AG04450 (cell line): Measurements from ENCODE around the gene ETV1. TPM values are rescaled to one million over a fixed set of nuclear protein-coding genes. Genes with fewer than 3 reads are reported as not detected.

Experiments
- CTCF ChIA-PET: fragments of 300-600, 350-600 bp; formaldehyde crosslinking; extraction: SDS; loops from one replicate; lab custom pipeline; 2022; ENCODE audit warnings: antibody characterized with exemption, inconsistent platforms; lab: Charles Lee
- POLR2A ChIA-PET: fragments of 350-600 bp; formaldehyde crosslinking; extraction: SDS; loops from one replicate; lab custom pipeline; 2021; ENCODE audit warnings: antibody characterized with exemption, inconsistent platforms; lab: Yijun Ruan, JAX
- DNase-seq: peaks from one replicate; pipeline ENCODE4 v3.0.0-alpha.2; 2011; ENCODE audit warnings: low read depth, low spot score
- H3K27ac ChIP-seq: one replicate; pipeline ENCODE4 v1.5.1; 2012; ENCODE audit warnings: low read depth, low read length, control low read depth
- H3K27me3 ChIP-seq: one replicate; pipeline ENCODE4 v1.6.0; 2012; ENCODE audit warnings: low read length; ENCODE audit not compliant: control insufficient read depth, insufficient read depth
- H3K4me3 ChIP-seq: 2 replicates; pipeline ENCODE4 v1.5.1; 2011; ENCODE audit warnings: mild to moderate bottlenecking, low read depth, low read length, control low read depth
- H3K9me3 ChIP-seq: 2 replicates; pipeline ENCODE4 v1.5.1; 2012; ENCODE audit warnings: low read length; ENCODE audit not compliant: control insufficient read depth, insufficient read depth
- polyA plus RNA-seq: library from polyadenylated mRNA; depleted of rRNA; stranded (reverse); fragments of >200 nt; gene quantifications from 2 replicates; pipeline ENCODE4 v1.2.3, GENCODE V29; 2011
- TF ChIP-seq, protein P1 (sequence below): IDR thresholded peaks from 2 replicates; pipeline ENCODE4 v1.5.1; 2011; ENCODE audit warnings: low read depth, low read length, control low read depth, inconsistent platforms

Gene ETV1
- polyA plus RNA-seq, 1 experiment: 14.9 TPM

DNA sequence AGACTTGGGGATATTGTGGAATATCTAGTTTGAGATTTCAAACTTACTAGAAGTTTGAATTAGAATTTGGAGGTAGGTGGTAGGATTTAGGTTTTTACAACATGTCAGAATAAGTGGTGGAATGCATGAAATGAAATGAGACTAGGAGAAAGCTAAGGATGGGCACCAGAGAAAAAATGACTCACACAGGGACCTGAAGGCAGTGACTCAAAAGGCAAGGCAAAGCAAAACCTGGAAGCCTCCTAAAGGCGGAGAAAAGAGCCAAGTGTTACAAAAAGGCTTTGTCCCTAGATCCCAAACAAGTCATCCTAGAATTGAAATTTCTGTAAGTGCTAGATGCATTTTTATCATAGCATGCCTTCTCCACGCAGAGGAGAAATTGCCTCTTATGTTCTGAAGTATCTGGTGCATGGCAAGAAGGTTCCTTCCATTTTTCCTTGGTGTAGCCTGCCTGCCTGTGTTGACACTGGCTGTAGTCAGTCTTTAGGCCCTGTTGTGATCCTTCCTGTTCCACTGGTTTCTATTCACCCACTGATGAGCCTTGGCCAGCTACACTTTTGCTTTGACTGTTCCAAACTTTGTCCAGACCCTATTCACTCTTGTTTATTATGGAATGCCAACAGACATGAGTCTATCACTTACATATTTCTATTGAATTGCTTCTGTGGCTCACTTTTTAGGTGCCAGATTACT is 109.3 kb downstream of the ETV1 start:
- H3K4me3 ChIP-seq: no peak overlapping the region
- CTCF ChIA-PET: no interaction called here
- H3K27ac ChIP-seq: no peak overlapping the region
- POLR2A ChIA-PET: interaction anchor here (1.4 kb wide), 1 partner anchor 40 kb away, joined by 3 read pairs; no protein-coding TSS in a partner anchor
- no peak for DNase-seq
- H3K27me3 ChIP-seq: no peaks in the 10 kb centered on the region
- TF ChIP-seq, protein P1, sequence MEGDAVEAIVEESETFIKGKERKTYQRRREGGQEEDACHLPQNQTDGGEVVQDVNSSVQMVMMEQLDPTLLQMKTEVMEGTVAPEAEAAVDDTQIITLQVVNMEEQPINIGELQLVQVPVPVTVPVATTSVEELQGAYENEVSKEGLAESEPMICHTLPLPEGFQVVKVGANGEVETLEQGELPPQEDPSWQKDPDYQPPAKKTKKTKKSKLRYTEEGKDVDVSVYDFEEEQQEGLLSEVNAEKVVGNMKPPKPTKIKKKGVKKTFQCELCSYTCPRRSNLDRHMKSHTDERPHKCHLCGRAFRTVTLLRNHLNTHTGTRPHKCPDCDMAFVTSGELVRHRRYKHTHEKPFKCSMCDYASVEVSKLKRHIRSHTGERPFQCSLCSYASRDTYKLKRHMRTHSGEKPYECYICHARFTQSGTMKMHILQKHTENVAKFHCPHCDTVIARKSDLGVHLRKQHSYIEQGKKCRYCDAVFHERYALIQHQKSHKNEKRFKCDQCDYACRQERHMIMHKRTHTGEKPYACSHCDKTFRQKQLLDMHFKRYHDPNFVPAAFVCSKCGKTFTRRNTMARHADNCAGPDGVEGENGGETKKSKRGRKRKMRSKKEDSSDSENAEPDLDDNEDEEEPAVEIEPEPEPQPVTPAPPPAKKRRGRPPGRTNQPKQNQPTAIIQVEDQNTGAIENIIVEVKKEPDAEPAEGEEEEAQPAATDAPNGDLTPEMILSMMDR: no peak
- no peaks in the 10 kb centered on the region for H3K9me3 ChIP-seq

DNA sequence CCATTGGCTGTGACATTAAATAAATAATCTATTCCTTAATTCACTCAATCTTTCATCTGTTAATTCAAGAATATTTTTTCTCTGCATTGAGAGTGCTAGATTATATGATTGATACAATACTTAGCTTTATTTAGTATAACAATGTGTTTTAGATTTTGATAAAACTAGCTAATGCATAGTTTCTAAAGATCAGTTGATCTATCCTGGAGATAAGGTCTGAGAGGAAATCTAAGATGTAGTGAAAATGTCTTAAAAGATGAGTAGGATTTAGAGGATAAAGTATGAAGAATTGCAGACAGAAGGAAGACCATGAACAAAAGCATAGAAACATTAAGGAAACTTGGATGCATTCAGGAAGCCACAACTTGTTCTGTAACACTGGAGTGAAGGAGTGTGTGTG is 110.3 kb downstream of the ETV1 start:
- TF ChIP-seq, protein P1: no peak
- Histone ChIP-seq H3K4me3 (no peak overlapping the region), H3K27me3 (no peaks in the 10 kb centered on the region), H3K27ac (no peak overlapping the region), H3K9me3 (no peaks in the 10 kb centered on the region)
- no peak for DNase-seq
- CTCF ChIA-PET: no interaction called here
- POLR2A ChIA-PET: interaction anchor here (0.6 kb wide), 1 partner anchor 1415 kb away, joined by 3 read pairs; no protein-coding TSS in a partner anchor

DNA sequence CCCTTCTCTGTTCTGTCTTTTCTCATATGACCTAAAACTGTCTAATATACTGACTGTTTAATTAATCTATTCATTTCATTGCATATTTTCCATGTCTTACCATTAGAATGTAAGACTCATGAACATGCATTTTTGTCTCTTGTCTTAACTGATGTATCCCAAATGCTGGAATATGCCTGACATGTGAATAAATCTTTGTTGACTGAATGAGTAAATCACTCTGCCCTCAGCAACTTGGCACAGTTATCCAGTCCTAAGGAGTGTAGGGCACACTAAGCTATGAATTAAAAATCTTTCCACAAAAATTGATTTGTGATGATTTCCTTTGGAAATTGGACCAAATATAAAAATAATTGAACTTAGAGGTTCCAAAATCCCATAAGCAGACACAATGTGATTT is 111.3 kb downstream of the ETV1 start:
- no peak overlapping the region for H3K27ac ChIP-seq
- DNase-seq: no peak
- H3K9me3 ChIP-seq: no peaks in the 10 kb centered on the region
- ChIA-PET CTCF (no interaction called here), POLR2A (no interaction called here)
- no peaks in the 10 kb centered on the region for H3K27me3 ChIP-seq
- H3K4me3 ChIP-seq: no peak overlapping the region
- TF ChIP-seq, protein P1: no peak

DNA sequence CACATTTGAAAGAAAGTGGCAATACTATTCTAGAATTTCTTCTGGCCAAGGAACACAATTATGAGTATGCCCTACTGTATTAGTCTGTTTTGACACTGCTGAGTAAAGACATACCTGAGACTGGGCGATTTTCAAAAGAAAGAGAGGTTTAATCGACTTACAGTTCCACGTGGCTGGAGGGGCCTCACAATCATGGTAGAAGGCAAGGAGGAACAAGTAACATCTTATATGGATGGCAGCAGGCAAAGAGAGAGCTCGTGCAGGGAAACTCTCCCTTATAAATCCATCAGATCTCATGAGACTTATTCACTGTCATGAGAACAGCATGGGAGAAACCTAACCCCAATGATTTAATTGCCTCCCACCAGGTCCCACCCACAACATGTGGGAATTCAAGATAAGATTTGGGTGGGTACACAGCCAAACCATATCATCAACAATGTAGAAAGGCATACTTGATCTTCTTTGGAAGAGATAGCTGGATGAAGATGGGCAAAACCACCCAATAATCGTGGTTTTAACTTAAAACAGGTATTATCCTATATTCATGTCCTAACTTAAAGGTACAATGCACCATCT is 113.9 kb downstream of the ETV1 start:
- H3K27ac ChIP-seq: no peak overlapping the region
- ChIA-PET POLR2A (no interaction called here), CTCF (no interaction called here)
- no peak for DNase-seq
- no peaks in the 10 kb centered on the region for H3K9me3 ChIP-seq
- no peak overlapping the region for H3K4me3 ChIP-seq
- H3K27me3 ChIP-seq: no peaks in the 10 kb centered on the region
- TF ChIP-seq, protein P1: no peak

DNA sequence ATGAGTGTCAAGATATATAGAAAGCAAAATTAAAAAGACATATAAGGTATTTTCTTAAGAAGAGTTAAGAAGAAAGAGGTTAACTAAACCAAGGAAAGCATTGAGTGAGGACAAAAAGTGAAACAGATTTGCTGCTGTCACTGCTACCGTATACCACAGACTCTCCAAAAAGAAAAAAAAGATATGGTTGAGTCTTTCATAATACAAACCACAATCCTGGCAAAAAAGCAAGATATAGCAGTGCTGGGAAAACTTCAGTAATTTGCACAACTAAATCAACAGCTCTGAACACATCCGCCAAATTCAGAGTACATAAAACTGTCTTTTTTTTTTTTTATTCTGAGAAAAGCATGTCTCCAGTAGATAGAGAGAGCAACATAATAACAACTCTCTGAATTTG is 114.7 kb downstream of the ETV1 start:
- Histone ChIP-seq H3K9me3 (no peaks in the 10 kb centered on the region), H3K27me3 (no peaks in the 10 kb centered on the region), H3K27ac (no peak overlapping the region), H3K4me3 (no peak overlapping the region)
- POLR2A ChIA-PET: no interaction called here
- no peak for DNase-seq
- TF ChIP-seq, protein P1: no peak
- CTCF ChIA-PET: no interaction called here
